GM21526 (cell line): ENCODE measurements around the gene ZSWIM1.
A peak's percentile ranks its signal among the peaks of the same experiment; 100 is the strongest.
"Not testable (repeated sequence)": the region's sequence is repeated elsewhere in the genome, so short reads cannot be mapped to it uniquely, and the experiment has no call there.

ENCODE experiments used
- ATAC-seq: cut with Tn5 transposase; IDR thresholded peaks from one replicate; pipeline ENCODE4 v1.9.1; 2021; ENCODE audit warnings: moderate library complexity; ENCODE audit not compliant: unreplicated experiment, low FRiP score

ZSWIM1 gene

GRCh38 chr20:45921337-45922189, 40.5 kb downstream of the ZSWIM1 start:
- no peak for ATAC-seq

- ATAC-seq, result no peak
Measured at GRCh38 chr20:45924391-45925261, 43.6 kb downstream of the ZSWIM1 start.

GRCh38 chr20:45925821-45926506, 44.9 kb downstream of the ZSWIM1 start:
- ATAC-seq, result no peak

GRCh38 chr20:45926731-45927070, 45.7 kb downstream of the ZSWIM1 start:
- no peak for ATAC-seq

GRCh38 chr20:45927071-45927878, 46.2 kb downstream of the ZSWIM1 start:
- no peak for ATAC-seq

- ATAC-seq, result not testable (repeated sequence)
Measured at GRCh38 chr20:45931680-45932079, 50.7 kb downstream of the ZSWIM1 start.

- ATAC-seq, result no peak
Measured at GRCh38 chr20:45933266-45934045, 52.4 kb downstream of the ZSWIM1 start.

- ATAC-seq, result peak; percentile 14
Measured at GRCh38 chr20:45934046-45934585, 53.1 kb downstream of the ZSWIM1 start.
